Natural killer cell (primary cell): ENCODE results near the gene NANP. TPM values are rescaled to one million over a fixed set of nuclear protein-coding genes. Genes with fewer than 3 reads are reported as not detected.

Experiments used
- ATAC-seq, 3 donors: fragments of 150-1000 bp in 2 of 3; fragments of 200-7000 bp in 1 of 3; cut with Tn5 transposase; 1 replicate in 1 of 3; 2 replicates in 2 of 3; pipeline ENCODE4 v1.10.0; 2021; ENCODE audit warnings: mild to moderate bottlenecking in 2 of 3, moderate library complexity in 2 of 3
- DNase-seq, 2 donors: peaks; one replicate each; pipeline versions ENCODE4 v3.0.0 to v3.0.0-alpha.2; 2013 to 2021; ENCODE audit warnings: mixed read lengths in 1 of 2
- H3K27ac ChIP-seq: one replicate; pipeline ENCODE4 v1.5.1; 2013; ENCODE audit warnings: mild to moderate bottlenecking, low read length
- H3K27me3 ChIP-seq: one replicate; pipeline ENCODE4 v1.6.1; 2013; ENCODE audit warnings: low read length; ENCODE audit not compliant: control insufficient read depth, insufficient read depth
- H3K36me3 ChIP-seq: one replicate; pipeline ENCODE4 v1.6.1; 2013; ENCODE audit warnings: low read length; ENCODE audit not compliant: control insufficient read depth, insufficient read depth
- H3K4me1 ChIP-seq: one replicate; pipeline ENCODE4 v1.6.1; 2013; ENCODE audit warnings: low read length; ENCODE audit not compliant: control insufficient read depth, insufficient read depth
- H3K4me3 ChIP-seq: one replicate; pipeline ENCODE4 v1.5.1; 2013; ENCODE audit warnings: low read length
- H3K9me3 ChIP-seq: one replicate; pipeline ENCODE4 v1.6.1; 2013; ENCODE audit warnings: low read length; ENCODE audit not compliant: control insufficient read depth, insufficient read depth
- H3K27ac Mint-ChIP-seq, 2 donors: one replicate each; pipeline ENCODE4 v1.8.0; 2022; ENCODE audit warnings: mild to moderate bottlenecking in 2 of 2, mixed read lengths in 2 of 2, moderate library complexity in 1 of 2
- H3K27me3 Mint-ChIP-seq, 2 donors: one replicate each; pipeline ENCODE4 v1.8.0; 2022; ENCODE audit warnings: low read depth in 2 of 2, mixed read lengths in 2 of 2
- H3K36me3 Mint-ChIP-seq: one replicate; pipeline ENCODE4 v1.8.0; 2022; ENCODE audit warnings: mixed read lengths
- H3K4me1 Mint-ChIP-seq, 2 donors: one replicate each; pipeline ENCODE4 v1.8.0; 2022; ENCODE audit warnings: mixed read lengths in 2 of 2
- H3K4me3 Mint-ChIP-seq: one replicate; pipeline ENCODE4 v1.8.0; 2022; ENCODE audit warnings: mild to moderate bottlenecking, moderate library complexity, mixed read lengths
- H3K9me3 Mint-ChIP-seq, 2 donors: one replicate each; pipeline ENCODE4 v1.8.0; 2022; ENCODE audit warnings: mixed read lengths in 2 of 2
- WGBS: methylation state at CpG from one replicate; pipeline ENCODE4 v1.1.7; 2013; ENCODE audit warnings: missing lambda C conversion rate; ENCODE audit not compliant: insufficient coverage; 5-methylcytosine and 5-hydroxymethylcytosine counted together
- intact Hi-C: fragments of 100-400 bp; cut with micrococcal nuclease; formaldehyde crosslinking; loops from one replicate; pipeline ENCODE4 v1.14.2; 2022
- total RNA-seq, 4 donors: library from RNA; stranded (reverse); fragments of 120-200 nt in 1 of 4; gene quantifications; one replicate each; pipeline versions ENCODE4 v1.2.3 to v1.2.4, GENCODE V29; 2013 to 2022
- TF ChIP-seq, protein P1 (sequence below): fragments of 200-600 bp; IDR thresholded peaks from one replicate; pipeline ENCODE4 v1.8.0; 2022; ENCODE audit warnings: antibody characterized with exemption

Gene NANP
- total RNA-seq, 3 donors from 2014 or later (not counting 1 experiment from before 2014, with no cell fraction given) = 3.1 to 4.0 (median 3.2) TPM

DNA sequence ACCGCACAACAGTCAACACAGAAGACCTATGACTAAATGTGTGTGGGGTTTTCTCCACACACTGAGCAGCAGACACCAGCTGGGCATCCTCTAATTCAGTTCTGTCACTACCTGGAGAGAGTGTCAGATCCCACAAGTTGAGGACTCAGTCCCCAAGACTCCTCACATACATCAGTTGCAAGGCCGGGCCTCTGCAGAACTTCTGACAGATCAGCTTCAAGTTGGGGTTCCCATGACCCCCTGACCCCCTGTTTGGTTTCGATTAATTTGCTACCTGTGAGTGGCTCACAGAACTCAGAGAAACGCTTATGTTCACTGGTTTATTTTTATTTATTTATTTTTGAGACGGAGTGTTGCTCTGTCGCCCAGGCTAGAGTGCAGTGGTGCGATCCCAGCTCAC lies 35.3 kb downstream of the NANP start:
- H3K36me3 Mint-ChIP-seq = no peaks in the 10 kb centered on the region
- no peak for ATAC-seq
- H3K4me3 Mint-ChIP-seq = no peak overlapping the region
- H3K27ac ChIP-seq = no peak overlapping the region
- no peak overlapping the region for H3K4me3 ChIP-seq
- peaks cover 9% of the 10 kb centered on the region for H3K27me3 ChIP-seq
- H3K9me3 ChIP-seq = no peaks in the 10 kb centered on the region
- intact Hi-C loops = no loop called here
- H3K9me3 Mint-ChIP-seq = no peaks in the 10 kb centered on the region
- H3K4me1 ChIP-seq = peaks cover 11% of the 10 kb centered on the region
- H3K27ac Mint-ChIP-seq = no peak overlapping the region
- TF ChIP-seq, protein P1, sequence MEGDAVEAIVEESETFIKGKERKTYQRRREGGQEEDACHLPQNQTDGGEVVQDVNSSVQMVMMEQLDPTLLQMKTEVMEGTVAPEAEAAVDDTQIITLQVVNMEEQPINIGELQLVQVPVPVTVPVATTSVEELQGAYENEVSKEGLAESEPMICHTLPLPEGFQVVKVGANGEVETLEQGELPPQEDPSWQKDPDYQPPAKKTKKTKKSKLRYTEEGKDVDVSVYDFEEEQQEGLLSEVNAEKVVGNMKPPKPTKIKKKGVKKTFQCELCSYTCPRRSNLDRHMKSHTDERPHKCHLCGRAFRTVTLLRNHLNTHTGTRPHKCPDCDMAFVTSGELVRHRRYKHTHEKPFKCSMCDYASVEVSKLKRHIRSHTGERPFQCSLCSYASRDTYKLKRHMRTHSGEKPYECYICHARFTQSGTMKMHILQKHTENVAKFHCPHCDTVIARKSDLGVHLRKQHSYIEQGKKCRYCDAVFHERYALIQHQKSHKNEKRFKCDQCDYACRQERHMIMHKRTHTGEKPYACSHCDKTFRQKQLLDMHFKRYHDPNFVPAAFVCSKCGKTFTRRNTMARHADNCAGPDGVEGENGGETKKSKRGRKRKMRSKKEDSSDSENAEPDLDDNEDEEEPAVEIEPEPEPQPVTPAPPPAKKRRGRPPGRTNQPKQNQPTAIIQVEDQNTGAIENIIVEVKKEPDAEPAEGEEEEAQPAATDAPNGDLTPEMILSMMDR = no peak
- 96% methylated on average over 7 of the region's 7 CpGs for WGBS
- H3K4me1 Mint-ChIP-seq = peaks cover 5 to 6% of the 10 kb centered on the region in 2 donors
- DNase-seq = no peak
- H3K36me3 ChIP-seq = no peaks in the 10 kb centered on the region
- H3K27me3 Mint-ChIP-seq = peaks cover 3 to 12% of the 10 kb centered on the region in 2 donors

DNA sequence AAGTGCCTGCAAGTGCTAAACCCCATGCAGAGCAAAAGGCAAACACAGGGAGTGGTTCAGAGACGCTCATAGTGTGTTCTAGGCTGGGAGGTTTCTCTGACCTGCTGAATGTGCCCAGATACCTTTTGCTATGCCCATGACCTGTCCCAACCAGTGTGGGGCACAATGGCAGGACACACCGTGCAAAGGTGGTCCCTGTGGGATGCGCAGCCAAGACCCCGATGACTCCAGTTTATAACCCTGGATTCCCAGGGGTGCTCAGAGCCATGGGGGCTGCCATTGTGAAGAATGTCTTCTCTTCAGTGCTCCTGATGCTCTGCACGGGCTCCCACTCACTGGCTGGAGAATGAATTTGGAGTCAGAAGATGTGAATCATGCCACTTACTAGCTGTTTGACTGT lies 36.3 kb downstream of the NANP start:
- DNase-seq = no peak
- no peaks in the 10 kb centered on the region for H3K36me3 ChIP-seq
- peaks cover 9% of the 10 kb centered on the region for H3K27me3 ChIP-seq
- no peak for ATAC-seq
- H3K27ac ChIP-seq = no peak overlapping the region
- H3K27ac Mint-ChIP-seq = no peak overlapping the region
- intact Hi-C loops = no loop called here
- no peaks in the 10 kb centered on the region for H3K9me3 ChIP-seq
- H3K9me3 Mint-ChIP-seq = no peaks in the 10 kb centered on the region
- no peak overlapping the region for H3K4me3 ChIP-seq
- H3K27me3 Mint-ChIP-seq = peaks cover 12 to 15% of the 10 kb centered on the region in 2 donors
- H3K4me1 ChIP-seq = peaks cover 11% of the 10 kb centered on the region
- H3K4me1 Mint-ChIP-seq = peaks cover 5 to 6% of the 10 kb centered on the region in 2 donors
- TF ChIP-seq, protein P1 = no peak
- WGBS = 87% methylated on average over 5 of the region's 5 CpGs
- no peaks in the 10 kb centered on the region for H3K36me3 Mint-ChIP-seq
- H3K4me3 Mint-ChIP-seq = no peak overlapping the region

DNA sequence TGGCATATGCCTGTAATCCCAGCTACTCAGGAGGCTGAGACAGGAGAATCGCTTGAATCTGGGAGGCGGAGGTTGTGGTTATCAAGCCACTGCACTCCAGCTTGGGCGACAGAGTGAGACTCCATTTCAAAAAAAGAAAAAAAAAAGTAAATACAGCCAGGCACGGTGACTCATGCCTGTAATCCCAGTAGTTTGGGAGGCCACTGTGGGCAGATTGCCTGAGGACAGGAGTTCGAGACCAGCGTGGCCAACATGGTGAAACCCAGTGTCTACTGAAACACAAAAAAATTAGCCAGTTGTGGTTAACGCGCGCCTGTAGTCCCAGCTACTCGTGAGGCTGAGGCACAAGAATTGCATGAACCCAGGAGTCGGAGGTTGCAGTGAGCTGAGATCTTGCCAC lies 36.9 kb downstream of the NANP start:
- ATAC-seq = no peak
- Mint-ChIP-seq H3K4me3 (no peak overlapping the region), H3K36me3 (no peaks in the 10 kb centered on the region), H3K27me3 (peaks cover 17 to 19% of the 10 kb centered on the region in 2 donors), H3K4me1 (peaks cover 5 to 6% of the 10 kb centered on the region in 2 donors), H3K27ac (no peak overlapping the region), H3K9me3 (no peaks in the 10 kb centered on the region)
- no peaks in the 10 kb centered on the region for H3K36me3 ChIP-seq
- intact Hi-C loops = no loop called here
- peaks cover 11% of the 10 kb centered on the region for H3K4me1 ChIP-seq
- DNase-seq = no peak
- H3K27ac ChIP-seq = no peak overlapping the region
- TF ChIP-seq, protein P1 = no peak
- 76% methylated on average over 11 of the region's 11 CpGs for WGBS
- peaks cover 9% of the 10 kb centered on the region for H3K27me3 ChIP-seq
- no peak overlapping the region for H3K4me3 ChIP-seq
- no peaks in the 10 kb centered on the region for H3K9me3 ChIP-seq
